Adrenal gland (tissue), 12 donors: ENCODE data around the gene LOXL1. TPM values are rescaled to one million over a fixed set of nuclear protein-coding genes. Genes with fewer than 3 reads are reported as not detected.

Source experiments
- DNase-seq, 7 donors: peaks; one replicate each; pipeline ENCODE4 v3.0.0-alpha.2; 2019 to 2020
- H3K27ac ChIP-seq, 5 donors: fragments of 200-600 bp; sonication (generic) in 4 of 5; 1 replicate in 3 of 5; 2 replicates in 2 of 5; pipeline versions ENCODE4 v1.5.1 to v1.8.0; 2016 to 2020; ENCODE audit warnings: mild to moderate bottlenecking in 1 of 5
- H3K27me3 ChIP-seq: fragments of 200-600 bp; 2 replicates; pipeline ENCODE4 v1.8.0; 2021
- H3K36me3 ChIP-seq, 2 donors: fragments of 200-600 bp; replicated peaks in 1 of 2; 1 replicate in 1 of 2; 2 replicates in 1 of 2; pipeline versions ENCODE4 v1.5.1 to v1.8.0; 2018 to 2022
- H3K4me1 ChIP-seq, 2 donors: fragments of 200-600 bp; replicated peaks in 1 of 2; 1 replicate in 1 of 2; 2 replicates in 1 of 2; pipeline versions ENCODE4 v1.5.1 to v1.8.0; 2018 to 2021
- H3K4me3 ChIP-seq, 4 donors: fragments of 200-600 bp; sonication (generic) in 3 of 4; one replicate each; pipeline ENCODE4 v1.5.1; 2016 to 2018
- H3K9me3 ChIP-seq, 3 donors: fragments of 200-600 bp; sonication (generic) in 1 of 3; replicated peaks in 1 of 3; 1 replicate in 2 of 3; 2 replicates in 1 of 3; pipeline versions ENCODE4 v1.5.1 to v1.8.0; 2016 to 2021
- POLR2A ChIP-seq, 2 donors: fragments of 450-650 bp; IDR thresholded peaks; one replicate each; pipeline ENCODE4 v1.6.1; 2017; ENCODE audit warnings: antibody characterized with exemption in 2 of 2, mild to moderate bottlenecking in 2 of 2, moderate library complexity in 1 of 2
- WGBS, 4 donors: extraction: QIAGEN DNeasy Blood & Tissue Kit in 2 of 4; methylation state at CpG; one replicate each; pipeline versions ENCODE4 v1.1.5 to v1.1.7; 2013 to 2017; 5-methylcytosine and 5-hydroxymethylcytosine counted together
- intact Hi-C, 2 donors: fragments of 100-400 bp; cut with DNase I; formaldehyde crosslinking; loops; one replicate each; pipeline versions ENCODE4 v1.14.1 to v1.15.0; 2022 to 2023
- polyA plus RNA-seq, 3 donors: library from polyadenylated mRNA; stranded (reverse); fragments of 200-250 nt in 2 of 3; fragments of 350-450 nt in 1 of 3; fragmentation: Illumina TruSeq in 1 of 3; extraction: RNeasy Lipid Tissue Mini Kit (QIAGEN cat#74804) in 1 of 3; gene quantifications; one replicate each; pipeline ENCODE4 v1.2.3, GENCODE V29; 2013 to 2014
- total RNA-seq, 9 donors: library from RNA; depleted of rRNA in 4 of 9; stranded (reverse); fragments of >200 nt in 4 of 9; fragments of 120-200 nt in 1 of 9; fragmentation: NEBNext Ultra II Directional in 1 of 9; extraction: Animal tissue kit (Norgen Biotek cat#: 25700) in 1 of 9; gene quantifications; one replicate each; pipeline versions ENCODE4 v1.1.0 to v1.2.4, GENCODE V29; 2013 to 2023
- TF ChIP-seq, protein P1 (sequence below), 6 experiments: fragments of 450-650 bp in 4 of 6; fragments of 200-600 bp in 2 of 6; sonication (generic) in 1 of 6; IDR thresholded peaks; 1 replicate in 5 of 6; 2 replicates in 1 of 6; pipeline versions ENCODE4 v1.5.1 to v1.8.0; 2016 to 2021; ENCODE audit warnings: antibody characterized with exemption in 6 of 6, mild to moderate bottlenecking in 2 of 6, moderate library complexity in 1 of 6
- donor health status: healthy with polysubstance abuse.
- donor health status: Bipolar disorder and iron deficiency.
- donor health status: DM: yes; HTN: yes; CAD: no.
- donor health status: DM: no; HTN: no; CAD: no.
- donor health status: DM: no; HTN: no; CAD: no.
- donor health status: DM: yes; HTN: yes; CAD: no.

Gene LOXL1
- total and polyA plus RNA-seq, 12 donors, result 5.3 to 58.0 (median 10.9) TPM

DNA sequence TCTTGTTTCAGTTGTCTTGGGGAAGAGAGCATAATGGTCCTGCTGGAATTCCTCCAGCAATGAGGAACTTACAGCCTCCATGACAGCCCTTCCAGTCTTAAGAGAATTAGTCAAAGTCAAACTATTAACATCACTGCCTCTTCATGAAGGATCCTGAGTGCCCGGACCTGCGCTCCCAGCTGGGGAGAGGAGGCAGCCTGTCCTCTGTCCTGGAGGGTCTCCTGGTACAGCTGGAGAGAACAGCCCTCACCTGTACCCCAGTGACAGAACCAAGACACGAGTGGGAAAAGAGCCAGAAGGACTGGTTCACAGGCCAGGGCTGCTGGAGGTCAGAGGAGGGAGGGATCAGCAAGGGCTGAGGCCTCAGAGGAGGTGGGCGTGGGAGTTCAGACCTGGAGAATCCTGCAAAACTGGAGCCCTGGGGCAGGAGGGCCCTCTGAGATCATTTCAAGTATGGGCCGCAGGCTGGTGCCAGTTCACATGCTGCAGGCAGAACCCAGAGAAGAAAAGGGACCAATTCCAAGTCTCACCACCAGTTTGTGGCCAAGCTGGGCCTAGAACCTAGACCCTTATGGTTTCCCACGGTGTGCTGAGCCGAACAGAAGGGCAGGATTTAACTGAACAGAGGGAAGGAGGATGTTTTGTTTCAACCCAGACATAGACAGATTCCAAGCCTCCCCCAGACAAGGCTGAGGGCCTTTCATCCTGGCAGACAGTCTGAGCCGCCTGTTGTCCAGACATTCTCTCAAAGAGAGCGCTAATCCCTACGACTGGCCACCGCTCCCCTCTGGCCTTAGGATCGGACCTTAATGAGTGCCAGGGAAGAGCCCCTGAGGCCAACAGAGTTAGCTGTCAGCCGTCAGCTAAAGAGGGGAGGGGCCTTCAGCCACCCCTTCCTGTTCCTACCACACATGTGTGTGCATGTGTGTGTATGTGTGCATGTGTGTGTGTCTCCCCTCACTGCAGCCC, 18.2 kb downstream of the LOXL1 start:
- no peaks in the 10 kb centered on the region for H3K27me3 ChIP-seq
- H3K4me3 ChIP-seq, result no peak overlapping the region
- intact Hi-C loops, result no loop called here
- H3K36me3 ChIP-seq, result peaks cover 0 to 1% of the 10 kb centered on the region in 2 donors
- no peaks in the 10 kb centered on the region for H3K9me3 ChIP-seq
- peak overlapping the region in 2 of 5 donors; percentile 1 to 34 for H3K27ac ChIP-seq
- no peak for DNase-seq
- H3K4me1 ChIP-seq, result peaks cover 0 to 8% of the 10 kb centered on the region in 2 donors
- 77 to 80% (median 79%) methylated on average over 9 to 13 of the region's 13 CpGs for WGBS, 4 donors
- TF ChIP-seq, protein P1, sequence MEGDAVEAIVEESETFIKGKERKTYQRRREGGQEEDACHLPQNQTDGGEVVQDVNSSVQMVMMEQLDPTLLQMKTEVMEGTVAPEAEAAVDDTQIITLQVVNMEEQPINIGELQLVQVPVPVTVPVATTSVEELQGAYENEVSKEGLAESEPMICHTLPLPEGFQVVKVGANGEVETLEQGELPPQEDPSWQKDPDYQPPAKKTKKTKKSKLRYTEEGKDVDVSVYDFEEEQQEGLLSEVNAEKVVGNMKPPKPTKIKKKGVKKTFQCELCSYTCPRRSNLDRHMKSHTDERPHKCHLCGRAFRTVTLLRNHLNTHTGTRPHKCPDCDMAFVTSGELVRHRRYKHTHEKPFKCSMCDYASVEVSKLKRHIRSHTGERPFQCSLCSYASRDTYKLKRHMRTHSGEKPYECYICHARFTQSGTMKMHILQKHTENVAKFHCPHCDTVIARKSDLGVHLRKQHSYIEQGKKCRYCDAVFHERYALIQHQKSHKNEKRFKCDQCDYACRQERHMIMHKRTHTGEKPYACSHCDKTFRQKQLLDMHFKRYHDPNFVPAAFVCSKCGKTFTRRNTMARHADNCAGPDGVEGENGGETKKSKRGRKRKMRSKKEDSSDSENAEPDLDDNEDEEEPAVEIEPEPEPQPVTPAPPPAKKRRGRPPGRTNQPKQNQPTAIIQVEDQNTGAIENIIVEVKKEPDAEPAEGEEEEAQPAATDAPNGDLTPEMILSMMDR (IDR thresholded peaks at IDR 0.05), result no peak
- TF ChIP-seq POLR2A (IDR thresholded peaks at IDR 0.05), result no peak

DNA sequence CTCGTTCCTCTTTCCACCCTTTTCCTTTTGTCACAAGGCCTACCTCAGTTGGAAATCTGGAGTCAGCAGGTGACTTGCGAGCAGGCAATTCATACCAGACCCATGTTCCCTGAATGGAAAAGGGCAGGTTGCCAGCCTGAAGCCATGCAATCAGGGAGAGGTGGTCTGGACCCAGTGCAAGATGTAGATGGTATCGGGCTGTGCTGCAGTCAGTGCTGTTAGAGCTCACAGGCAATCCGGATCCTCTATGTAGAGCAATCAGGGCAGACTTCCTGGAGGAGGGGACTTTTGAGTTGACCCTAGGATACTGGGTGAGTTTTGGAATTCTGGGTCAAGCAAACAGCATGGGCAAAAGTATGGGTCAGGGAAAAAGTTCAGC, 18.9 kb downstream of the LOXL1 start:
- TF ChIP-seq, protein P1 (IDR thresholded peaks at IDR 0.05), result no peak
- TF ChIP-seq POLR2A (IDR thresholded peaks at IDR 0.05), result no peak
- H3K4me3 ChIP-seq, result no peak overlapping the region
- no peaks in the 10 kb centered on the region for H3K9me3 ChIP-seq
- DNase-seq, result no peak
- no peaks in the 10 kb centered on the region for H3K27me3 ChIP-seq
- H3K27ac ChIP-seq, result peak overlapping the region in 1 of 5 donors; percentile 1
- 69 to 89% (median 79%) methylated on average over 4 of the region's 4 CpGs for WGBS, 4 donors
- peaks cover 0 to 8% of the 10 kb centered on the region in 2 donors for H3K4me1 ChIP-seq
- intact Hi-C loops, result no loop called here
- peaks cover 0 to 3% of the 10 kb centered on the region in 2 donors for H3K36me3 ChIP-seq

DNA sequence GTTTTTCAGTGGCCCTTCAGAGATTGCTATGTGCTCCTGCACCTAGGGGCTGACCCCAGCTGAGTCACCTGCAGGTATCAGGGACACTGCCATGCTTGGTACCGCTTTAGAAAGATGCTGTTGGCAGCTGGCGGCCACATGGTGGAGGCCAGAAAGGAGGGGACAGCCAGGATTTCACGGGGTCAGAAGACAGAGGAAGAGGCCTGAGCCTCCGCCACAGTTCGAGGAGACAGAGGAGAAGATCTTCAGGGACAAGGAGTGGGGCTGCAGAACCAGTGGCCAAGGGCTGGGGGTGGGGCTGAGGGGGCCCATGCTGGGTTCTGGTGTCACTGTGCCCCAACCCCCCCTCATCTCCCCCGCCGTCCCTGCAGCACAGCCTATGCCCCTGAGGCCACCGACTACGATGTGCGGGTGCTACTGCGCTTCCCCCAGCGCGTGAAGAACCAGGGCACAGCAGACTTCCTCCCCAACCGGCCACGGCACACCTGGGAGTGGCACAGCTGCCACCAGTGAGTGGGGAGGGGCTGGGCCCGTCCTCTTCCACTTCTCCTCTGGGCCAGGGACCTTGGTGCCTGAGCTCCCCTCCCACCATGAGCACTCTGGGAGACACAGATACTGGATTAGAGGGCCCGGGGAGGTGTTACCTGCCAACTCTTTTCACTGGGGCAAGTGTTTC, 19.9 kb downstream of the LOXL1 start:
- TF ChIP-seq, protein P1 (IDR thresholded peaks at IDR 0.05), result no peak
- TF ChIP-seq POLR2A (IDR thresholded peaks at IDR 0.05), result no peak
- intact Hi-C loops, result no loop called here
- no peak overlapping the region for H3K27ac ChIP-seq
- peaks cover 6 to 7% of the 10 kb centered on the region in 2 donors for H3K4me1 ChIP-seq
- 79 to 90% (median 84%) methylated on average over 8 to 17 of the region's 17 CpGs for WGBS, 4 donors
- H3K27me3 ChIP-seq, result no peaks in the 10 kb centered on the region
- no peak overlapping the region for H3K4me3 ChIP-seq
- no peaks in the 10 kb centered on the region for H3K9me3 ChIP-seq
- peaks cover 0 to 3% of the 10 kb centered on the region in 2 donors for H3K36me3 ChIP-seq
- DNase-seq, result no peak

DNA sequence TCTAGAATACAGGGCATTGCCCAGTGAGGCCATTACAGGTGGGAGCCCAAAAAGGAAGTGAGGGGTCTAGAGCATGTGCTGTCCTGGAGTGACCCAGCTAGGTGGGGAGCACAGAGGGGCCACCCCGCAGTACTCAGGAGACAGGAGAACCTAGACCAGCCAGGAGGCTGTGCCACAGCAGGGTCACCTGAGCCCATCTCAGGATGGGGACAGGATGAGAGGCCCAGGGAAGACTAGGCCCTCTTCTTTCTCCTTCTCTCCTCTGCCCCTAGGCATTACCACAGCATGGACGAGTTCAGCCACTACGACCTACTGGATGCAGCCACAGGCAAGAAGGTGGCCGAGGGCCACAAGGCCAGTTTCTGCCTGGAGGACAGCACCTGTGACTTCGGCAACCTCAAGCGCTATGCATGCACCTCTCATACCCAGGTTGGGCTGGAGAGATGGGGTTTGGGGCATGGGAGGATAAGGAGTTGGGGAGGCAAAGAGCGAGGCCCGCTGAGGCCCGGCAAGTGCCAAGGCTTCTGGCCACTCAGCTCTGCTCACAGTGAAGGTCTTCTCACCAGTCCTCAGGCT, 20.6 kb downstream of the LOXL1 start:
- no peaks in the 10 kb centered on the region for H3K9me3 ChIP-seq
- intact Hi-C loops, result no loop called here
- no peak overlapping the region for H3K27ac ChIP-seq
- peaks cover 12 to 14% of the 10 kb centered on the region in 2 donors for H3K4me1 ChIP-seq
- peaks cover 0 to 3% of the 10 kb centered on the region in 2 donors for H3K36me3 ChIP-seq
- DNase-seq, result no peak
- TF ChIP-seq, protein P1 (IDR thresholded peaks at IDR 0.05), result no peak
- TF ChIP-seq POLR2A (IDR thresholded peaks at IDR 0.05), result no peak
- H3K4me3 ChIP-seq, result no peak overlapping the region
- WGBS, 4 donors, result 94 to 99% (median 94%) methylated on average over 6 to 9 of the region's 9 CpGs
- H3K27me3 ChIP-seq, result no peaks in the 10 kb centered on the region
